ENCODE measurements around the gene SLC37A3.

Gene SLC37A3

DNA sequence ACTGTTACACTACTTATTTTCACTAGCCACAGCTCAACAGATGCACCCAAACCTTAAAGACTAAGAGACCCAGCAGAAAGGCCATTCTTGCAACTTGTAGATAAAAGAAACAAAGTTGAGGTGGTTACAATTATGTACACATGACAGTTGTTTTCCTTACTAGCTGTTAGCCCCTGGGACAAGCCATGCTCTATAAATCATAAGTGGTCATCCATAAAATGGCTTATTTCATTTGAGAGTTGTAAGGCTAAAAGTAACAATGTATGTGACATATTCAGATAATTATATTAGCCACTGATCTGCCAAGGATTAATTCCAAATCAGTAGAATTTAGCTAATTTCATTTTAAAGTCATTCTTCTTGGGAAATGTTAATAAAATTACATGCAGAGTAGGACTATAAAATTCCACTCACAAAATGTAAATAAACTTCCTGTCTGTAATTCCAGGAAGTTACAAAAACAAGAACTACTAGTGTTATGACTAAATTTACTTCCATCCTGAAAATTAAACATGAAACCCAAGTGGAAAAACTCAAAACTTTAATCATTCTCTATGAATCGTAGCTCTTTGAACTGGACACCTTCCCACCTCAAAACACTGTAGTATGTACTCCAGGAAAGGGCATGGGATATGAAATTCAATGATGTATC lies 13.3 kb downstream of the SLC37A3 start:
- H3K4me3 Mint-ChIP-seq: no peak overlapping the region
- peaks cover 47% of the 10 kb centered on the region for H3K36me3 Mint-ChIP-seq (ENCODE audit: low read depth)
- peak overlapping the region; percentile 18 for H3K27ac Mint-ChIP-seq
- no peaks in the 10 kb centered on the region for H3K27me3 Mint-ChIP-seq
- no peaks in the 10 kb centered on the region for H3K9me3 Mint-ChIP-seq
- DNase-seq: no peak
- H3K4me1 Mint-ChIP-seq (ENCODE audit: low read depth): peaks cover 33% of the 10 kb centered on the region

- Mint-ChIP-seq H3K4me1 (ENCODE audit: low read depth) (peaks cover 36% of the 10 kb centered on the region), H3K9me3 (no peaks in the 10 kb centered on the region), H3K27ac (peak overlapping the region; percentile 50), H3K4me3 (no peak overlapping the region), H3K27me3 (no peaks in the 10 kb centered on the region), H3K36me3 (ENCODE audit: low read depth) (peaks cover 55% of the 10 kb centered on the region)
- DNase-seq: no peak
Measured at GRCh38 chr7:140383954-140384713, 14.2 kb downstream of the SLC37A3 start.

DNA sequence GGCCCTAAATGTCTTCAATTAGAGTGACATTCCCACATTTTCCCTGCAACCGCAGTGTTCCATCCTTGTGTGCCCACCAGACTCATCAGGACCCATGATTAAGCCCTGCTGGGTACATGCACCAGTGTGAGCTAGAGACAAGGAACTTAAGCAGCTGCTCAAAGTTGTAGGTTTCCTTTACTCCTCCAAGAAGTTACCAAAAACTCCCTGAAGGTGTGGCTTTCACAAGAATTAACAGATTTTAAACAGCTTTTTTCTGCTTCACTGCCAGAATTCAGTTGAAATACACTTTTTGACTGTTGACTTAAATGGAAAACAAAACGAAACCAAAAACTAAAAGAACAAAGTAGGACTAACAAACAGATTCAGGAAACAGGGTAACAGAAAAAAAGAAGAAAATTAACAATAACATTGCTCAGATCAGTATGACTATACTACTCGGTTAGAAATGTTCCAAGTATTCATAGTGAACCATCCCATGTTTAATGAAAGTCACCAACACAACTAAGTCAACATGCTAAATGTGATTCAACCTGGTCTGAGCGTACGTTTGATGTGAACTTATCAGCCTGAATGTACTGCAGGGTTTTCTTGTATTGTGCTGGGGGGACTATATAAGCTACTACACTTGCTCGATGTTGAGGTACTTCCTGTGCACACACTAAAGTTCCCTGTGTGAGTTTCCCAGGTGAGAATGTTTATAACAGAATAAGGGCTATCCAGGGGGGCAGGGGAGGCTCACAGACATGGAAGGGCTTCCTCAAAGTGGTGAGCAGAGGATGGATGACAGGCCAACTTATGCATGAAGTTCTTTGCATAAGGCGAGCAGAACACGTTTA lies 22.2 kb downstream of the SLC37A3 start:
- peak; percentile 59 for DNase-seq
- H3K9me3 Mint-ChIP-seq: no peaks in the 10 kb centered on the region
- H3K27ac Mint-ChIP-seq: peak overlapping the region; percentile 99

DNA sequence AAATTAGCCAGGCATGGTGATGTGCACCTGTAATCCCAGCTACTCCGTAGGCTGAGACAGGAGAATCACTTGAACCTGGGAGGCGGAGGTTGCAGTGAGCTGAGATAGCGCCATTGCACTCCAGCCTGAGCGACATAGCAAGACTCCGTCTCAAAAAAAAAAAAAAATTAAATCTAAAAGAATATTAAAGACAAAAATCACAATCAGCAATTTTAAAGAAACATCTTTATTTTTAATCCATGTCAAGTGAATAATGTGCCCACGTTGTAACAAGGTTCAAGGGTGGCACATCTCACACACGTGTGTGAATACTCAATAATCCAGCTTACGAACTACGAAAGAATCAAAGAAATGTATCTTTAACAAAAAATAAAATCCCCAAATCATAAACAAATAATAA lies 23.0 kb downstream of the SLC37A3 start:
- no peak for DNase-seq
- Mint-ChIP-seq H3K27ac (peak overlapping the region; percentile 99), H3K4me1 (ENCODE audit: low read depth) (peaks cover 44% of the 10 kb centered on the region), H3K4me3 (peak overlapping the region; percentile 55), H3K27me3 (no peaks in the 10 kb centered on the region), H3K36me3 (ENCODE audit: low read depth) (peaks cover 77% of the 10 kb centered on the region), H3K9me3 (no peaks in the 10 kb centered on the region)

More for the DNA sequence above, 22.2 kb downstream of the SLC37A3 start:
- Mint-ChIP-seq H3K4me3 (peak overlapping the region; percentile 55), H3K4me1 (ENCODE audit: low read depth) (peaks cover 44% of the 10 kb centered on the region), H3K36me3 (ENCODE audit: low read depth) (peaks cover 77% of the 10 kb centered on the region), H3K27me3 (no peaks in the 10 kb centered on the region)

- peaks cover 12% of the 10 kb centered on the region for H3K4me1 Mint-ChIP-seq (ENCODE audit: low read depth)
- peaks cover 80% of the 10 kb centered on the region for H3K36me3 Mint-ChIP-seq (ENCODE audit: low read depth)
- H3K9me3 Mint-ChIP-seq: no peaks in the 10 kb centered on the region
- no peak for DNase-seq
- no peak overlapping the region for H3K27ac Mint-ChIP-seq
- H3K27me3 Mint-ChIP-seq: no peaks in the 10 kb centered on the region
- H3K4me3 Mint-ChIP-seq: no peak overlapping the region
Measured at GRCh38 chr7:140369294-140369693, 29.0 kb downstream of the SLC37A3 start.

DNA sequence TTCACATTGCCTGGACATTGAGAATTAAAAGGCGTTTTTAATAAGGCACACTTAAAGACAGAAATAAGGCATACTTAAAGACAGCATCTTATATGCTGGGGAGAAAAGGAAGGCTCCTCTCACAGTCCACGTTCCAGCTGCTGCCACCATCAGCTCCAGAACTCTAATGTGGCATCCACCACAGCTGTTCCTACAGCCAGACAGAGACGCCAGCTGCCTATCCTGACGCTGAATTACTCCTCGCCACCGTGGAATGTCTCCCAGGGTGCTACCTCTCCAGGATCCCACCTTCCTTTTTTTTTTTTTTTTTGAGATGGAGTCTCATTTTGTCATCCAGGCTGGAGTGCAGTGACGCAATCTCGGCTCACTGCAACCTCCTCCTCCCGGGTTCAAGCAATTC lies 30.8 kb downstream of the SLC37A3 start:
- DNase-seq: no peak
- Mint-ChIP-seq H3K36me3 (ENCODE audit: low read depth) (peaks cover 75% of the 10 kb centered on the region), H3K4me3 (no peak overlapping the region), H3K27me3 (no peaks in the 10 kb centered on the region), H3K27ac (no peak overlapping the region), H3K4me1 (ENCODE audit: low read depth) (peaks cover 2% of the 10 kb centered on the region), H3K9me3 (no peaks in the 10 kb centered on the region)

GRCh38 chr7:140364819-140365218 lies 33.5 kb downstream of the SLC37A3 start:
- no peak overlapping the region for H3K4me3 Mint-ChIP-seq
- H3K9me3 Mint-ChIP-seq: no peaks in the 10 kb centered on the region
- peaks cover 66% of the 10 kb centered on the region for H3K36me3 Mint-ChIP-seq (ENCODE audit: low read depth)
- no peak for DNase-seq
- peaks cover 6% of the 10 kb centered on the region for H3K4me1 Mint-ChIP-seq (ENCODE audit: low read depth)
- H3K27me3 Mint-ChIP-seq: no peaks in the 10 kb centered on the region
- peak overlapping the region; percentile 42 for H3K27ac Mint-ChIP-seq

- Mint-ChIP-seq H3K27ac (peak overlapping the region; percentile 78), H3K4me1 (ENCODE audit: low read depth) (peaks cover 24% of the 10 kb centered on the region), H3K27me3 (no peaks in the 10 kb centered on the region), H3K4me3 (no peak overlapping the region), H3K9me3 (no peaks in the 10 kb centered on the region), H3K36me3 (ENCODE audit: low read depth) (peaks cover 70% of the 10 kb centered on the region)
- no peak for DNase-seq
Measured at GRCh38 chr7:140360697-140361229, 37.6 kb downstream of the SLC37A3 start.

DNA sequence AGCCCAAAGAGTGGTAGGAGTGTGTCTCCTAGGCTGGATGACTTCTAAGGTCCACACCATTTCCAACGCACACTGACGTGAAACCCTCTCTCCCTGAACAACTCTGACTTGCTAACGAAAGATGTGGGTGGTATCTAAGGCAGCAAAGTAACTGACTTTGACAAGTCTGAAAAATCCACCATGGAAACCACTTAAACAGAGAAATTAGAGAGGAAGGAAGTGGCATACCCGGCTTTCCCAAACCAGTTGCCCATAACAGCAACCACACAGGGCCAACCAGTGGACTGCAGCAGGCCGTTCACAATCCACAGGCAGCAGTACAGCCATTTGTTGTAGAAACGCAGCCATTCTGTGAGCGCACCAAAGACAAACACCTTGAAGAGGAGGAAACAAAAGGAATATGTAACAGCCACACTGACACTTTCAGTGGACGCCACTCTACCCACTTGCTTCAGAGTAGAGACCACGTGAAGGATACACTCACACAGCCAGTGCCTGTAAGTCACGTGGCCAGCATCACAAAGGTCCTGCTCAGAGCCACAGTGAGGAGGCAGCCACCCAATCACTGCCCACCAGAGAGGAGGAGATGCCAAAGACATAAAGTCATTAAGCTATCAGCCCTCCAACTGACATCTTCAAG lies 39.8 kb downstream of the SLC37A3 start:
- Mint-ChIP-seq H3K27me3 (no peaks in the 10 kb centered on the region), H3K9me3 (no peaks in the 10 kb centered on the region), H3K4me1 (ENCODE audit: low read depth) (peaks cover 24% of the 10 kb centered on the region), H3K27ac (peak overlapping the region; percentile 93), H3K36me3 (ENCODE audit: low read depth) (peaks cover 73% of the 10 kb centered on the region), H3K4me3 (peak overlapping the region; percentile 61)
- peak; percentile 40 for DNase-seq

GRCh38 chr7:140358024-140358411 lies 40.3 kb downstream of the SLC37A3 start:
- Mint-ChIP-seq H3K4me3 (no peak overlapping the region), H3K27me3 (no peaks in the 10 kb centered on the region), H3K27ac (peak overlapping the region; percentile 93), H3K36me3 (ENCODE audit: low read depth) (peaks cover 76% of the 10 kb centered on the region), H3K4me1 (ENCODE audit: low read depth) (peaks cover 24% of the 10 kb centered on the region), H3K9me3 (no peaks in the 10 kb centered on the region)
- DNase-seq: no peak

DNA sequence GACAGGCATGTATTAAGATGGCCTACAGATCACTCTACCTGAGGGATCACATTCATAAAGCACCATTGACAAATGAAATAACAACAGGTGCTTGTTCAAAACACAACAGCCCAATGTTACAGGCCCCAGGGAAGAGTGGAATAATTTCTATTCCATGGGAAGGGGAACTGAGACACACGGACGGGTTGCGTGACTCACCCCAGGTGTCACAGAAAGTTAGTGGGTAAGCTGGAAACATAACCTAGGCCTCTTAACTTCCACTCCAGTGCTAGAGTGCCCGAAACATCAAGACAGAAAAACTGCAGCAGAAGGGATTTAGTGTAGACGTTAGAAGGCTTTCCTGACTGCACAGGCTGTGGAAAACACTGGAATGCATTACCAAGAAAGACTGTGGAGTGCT lies 48.3 kb downstream of the SLC37A3 start:
- H3K27ac Mint-ChIP-seq: no peak overlapping the region
- peaks cover 87% of the 10 kb centered on the region for H3K36me3 Mint-ChIP-seq (ENCODE audit: low read depth)
- H3K9me3 Mint-ChIP-seq: no peaks in the 10 kb centered on the region
- H3K4me3 Mint-ChIP-seq: no peak overlapping the region
- H3K27me3 Mint-ChIP-seq: no peaks in the 10 kb centered on the region
- DNase-seq: no peak
- peaks cover 2% of the 10 kb centered on the region for H3K4me1 Mint-ChIP-seq (ENCODE audit: low read depth)

- Mint-ChIP-seq H3K9me3 (no peaks in the 10 kb centered on the region), H3K36me3 (ENCODE audit: low read depth) (peaks cover 83% of the 10 kb centered on the region), H3K4me3 (no peak overlapping the region), H3K4me1 (ENCODE audit: low read depth) (peaks cover 2% of the 10 kb centered on the region), H3K27ac (peak overlapping the region; percentile 20), H3K27me3 (no peaks in the 10 kb centered on the region)
- no peak for DNase-seq
Measured at GRCh38 chr7:140349144-140349771, 49.1 kb downstream of the SLC37A3 start.

DNA sequence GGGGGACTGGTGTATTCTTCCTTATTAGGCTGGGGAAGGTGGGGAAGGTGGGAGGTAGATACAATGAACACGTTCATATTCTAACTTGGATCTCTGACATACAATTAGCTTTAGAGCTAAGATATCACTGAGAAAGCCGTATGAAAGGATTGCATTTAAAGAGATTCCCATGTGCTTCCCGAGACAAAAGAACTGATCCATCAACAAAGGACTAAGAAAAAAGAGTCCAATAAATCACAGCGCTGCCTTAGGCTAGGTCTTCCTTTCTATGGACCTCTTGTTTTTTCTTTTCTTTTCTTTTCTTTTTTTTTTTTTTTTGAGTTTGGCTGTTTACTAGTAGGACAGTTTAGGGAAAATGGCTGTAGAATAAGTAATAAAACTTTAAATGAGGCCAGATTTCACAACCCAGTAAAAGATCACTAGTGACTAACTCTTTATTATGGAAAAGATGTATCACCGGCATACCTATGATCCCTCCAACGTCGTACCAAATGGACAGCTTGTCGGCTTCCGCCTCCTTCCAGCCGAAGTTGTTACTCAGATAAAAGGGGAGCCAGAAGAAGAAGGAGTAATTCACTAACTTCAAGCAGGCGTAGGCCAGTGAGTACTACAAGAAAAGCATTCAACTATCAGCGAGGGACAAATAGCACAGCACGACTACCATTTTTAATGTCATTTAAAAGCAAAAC lies 50.0 kb downstream of the SLC37A3 start:
- no peak overlapping the region for H3K4me3 Mint-ChIP-seq
- H3K27me3 Mint-ChIP-seq: no peaks in the 10 kb centered on the region
- peaks cover 2% of the 10 kb centered on the region for H3K4me1 Mint-ChIP-seq (ENCODE audit: low read depth)
- no peaks in the 10 kb centered on the region for H3K9me3 Mint-ChIP-seq
- H3K27ac Mint-ChIP-seq: no peak overlapping the region
- no peak for DNase-seq
- peaks cover 84% of the 10 kb centered on the region for H3K36me3 Mint-ChIP-seq (ENCODE audit: low read depth)

Measured in activated T-cell treated with anti-CD3 and anti-CD28 coated beads, Interleukin-2, amount 50 U/mL, for 24 hours (primary cell).